Posterior vena cava (tissue), 2 donors: ENCODE data around the gene CREB3L4. TPM values are rescaled to one million over a fixed set of nuclear protein-coding genes. Genes with fewer than 3 reads are reported as not detected.

ENCODE experiments used
- DNase-seq: peaks from one replicate; pipeline ENCODE4 v3.0.0-alpha.2; 2020; ENCODE audit warnings: low spot score
- intact Hi-C, 2 donors: fragments of 100-400 bp; cut with DNase I; formaldehyde crosslinking; loops; one replicate each; pipeline versions ENCODE4 v1.14.1 to v1.14.2; 2022 to 2023
- total RNA-seq, 2 donors: library from RNA; stranded (reverse); fragmentation: NEBNext Ultra II Directional; extraction: Animal tissue kit (Norgen Biotek cat#: 25700); gene quantifications; one replicate each; pipeline ENCODE4 v1.2.1, GENCODE V29; 2021
- donor health status: DM: yes; HTN: yes; CAD: no.
- donor health status: DM: yes; HTN: yes; CAD: no.

Gene CREB3L4
- total RNA-seq, 2 donors from 2014 or later: 3.2 to 5.3 TPM

- intact Hi-C loops: no loop called here
- DNase-seq: no peak
These were observed 33.7 kb upstream of the CREB3L4 start for GRCh38 chr1:153933955-153934354.

DNA sequence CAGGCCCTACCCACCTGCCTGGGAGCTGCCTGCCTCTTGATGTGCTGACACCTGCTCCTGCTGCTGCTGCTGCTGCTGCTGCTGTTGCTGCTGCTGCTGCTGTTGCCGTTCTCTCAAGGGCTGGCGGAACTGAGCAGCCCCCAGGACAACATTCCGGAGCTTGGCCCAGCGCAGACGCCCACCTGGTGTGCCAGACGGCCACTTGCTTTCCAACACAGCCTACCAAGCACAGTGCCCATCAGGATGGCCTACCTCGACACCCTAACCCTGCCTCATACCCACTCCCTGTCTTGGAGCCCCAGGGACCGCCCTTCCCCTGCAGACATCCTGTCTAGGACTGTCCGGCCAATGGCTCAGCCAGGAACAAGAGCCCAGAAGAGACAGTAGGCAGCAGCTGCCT is 33.0 kb upstream of the CREB3L4 start:
- intact Hi-C loops: no loop called here
- DNase-seq: no peak

DNA sequence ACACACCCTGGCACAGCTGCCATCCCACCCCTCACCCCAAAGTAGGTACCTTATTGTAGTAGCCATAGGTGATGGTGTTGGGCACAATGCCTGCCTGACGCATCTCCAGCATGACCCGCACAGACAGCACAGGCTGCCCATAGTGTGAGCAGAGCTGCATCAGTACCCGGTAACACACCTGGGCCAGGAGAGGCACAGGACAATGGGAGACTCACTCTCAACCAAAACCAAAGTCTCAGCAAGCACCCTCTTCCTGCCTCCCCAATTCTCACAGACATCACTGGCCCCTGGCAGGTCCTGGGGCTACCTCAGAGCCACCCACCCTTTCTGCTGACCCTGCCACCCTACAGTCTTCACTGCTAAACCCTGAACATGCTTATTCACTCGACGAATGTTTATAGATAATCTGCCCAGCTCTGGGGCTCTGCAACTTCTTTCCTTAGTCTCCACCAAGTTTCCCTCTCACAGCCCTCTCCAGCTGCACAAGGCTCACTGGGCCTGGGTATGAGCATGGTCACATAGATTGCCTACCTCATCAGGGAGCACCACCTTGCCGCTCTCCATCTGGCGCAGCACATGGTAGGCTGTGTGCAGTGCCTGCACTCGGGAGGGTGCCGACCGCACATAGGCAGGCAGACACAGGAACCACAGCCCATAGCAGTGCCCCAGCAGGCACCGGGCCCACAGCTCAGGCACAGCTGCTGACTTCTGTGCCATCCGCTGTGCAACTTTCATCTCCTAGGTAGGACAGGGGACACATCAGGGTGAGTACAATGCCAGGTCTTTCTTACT is 31.5 kb upstream of the CREB3L4 start:
- intact Hi-C loops: no loop called here
- DNase-seq: peak; percentile 41

DNA sequence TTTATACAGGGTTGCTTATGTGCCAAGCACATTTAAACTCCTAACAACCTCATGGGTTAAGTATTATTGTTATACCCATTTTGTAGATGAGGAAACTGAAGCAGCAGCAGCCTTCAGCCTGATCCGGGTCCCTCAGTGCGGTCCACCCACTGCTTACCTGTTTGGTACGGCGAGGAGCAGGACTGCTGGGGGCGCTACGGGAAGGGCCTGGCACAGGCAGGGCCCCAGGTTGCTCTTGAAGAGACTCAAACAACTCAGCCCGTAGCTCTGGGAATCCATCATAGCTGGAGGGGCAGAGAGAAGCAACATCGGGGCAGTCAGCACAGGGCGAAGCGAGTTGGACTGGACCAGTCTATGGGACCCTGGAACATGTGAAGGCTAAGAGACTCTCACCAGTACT is 30.4 kb upstream of the CREB3L4 start:
- intact Hi-C loops: no loop called here
- peak; percentile 47 for DNase-seq

GRCh38 chr1:153938996-153939395 is 28.7 kb upstream of the CREB3L4 start:
- DNase-seq: peak; percentile 44
- intact Hi-C loops: no loop called here

DNA sequence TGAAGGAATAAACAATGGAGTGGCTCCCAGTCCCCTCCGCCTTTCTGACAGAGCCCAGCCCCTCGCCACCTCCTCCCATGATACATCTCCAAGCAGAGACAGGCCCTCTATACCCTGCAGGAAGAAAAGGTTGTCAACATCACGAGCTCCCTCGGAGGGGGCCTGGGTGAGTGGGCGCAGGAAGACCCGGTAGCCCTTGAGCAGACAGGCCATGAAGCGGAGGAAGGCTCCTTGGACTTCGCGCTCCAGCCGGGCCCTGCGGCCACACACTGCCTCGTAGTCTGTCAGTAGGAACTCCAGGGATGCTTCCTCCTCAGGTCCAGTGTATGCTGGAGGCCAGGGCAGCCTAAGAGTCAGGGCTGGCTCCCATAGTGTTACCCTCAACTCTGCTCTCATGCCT is 28.2 kb upstream of the CREB3L4 start:
- intact Hi-C loops: no loop called here
- DNase-seq: peak; percentile 72

DNA sequence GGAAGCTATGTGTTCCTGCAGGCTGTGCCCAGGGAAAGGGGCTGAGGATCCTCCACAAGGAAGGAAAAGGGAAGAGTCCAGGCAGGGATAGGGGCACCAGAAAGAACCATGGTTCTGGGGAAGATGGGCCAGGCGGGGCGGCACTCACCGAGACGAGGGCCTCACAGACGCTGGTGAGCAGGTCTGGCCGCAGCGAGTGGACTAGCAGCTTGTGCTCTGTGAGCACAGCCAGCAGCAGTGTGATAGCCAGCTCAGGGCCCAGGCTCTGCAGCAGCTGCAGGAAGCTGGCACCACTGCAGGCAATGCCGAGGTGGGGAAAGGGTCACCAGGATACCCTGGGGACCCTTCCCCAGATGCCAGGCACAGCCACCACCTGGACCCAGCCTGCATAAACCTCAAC is 26.9 kb upstream of the CREB3L4 start:
- DNase-seq: peak; percentile 40
- intact Hi-C loops: loop anchor here in 1 of 2 donors (10.0 kb wide), 1 partner anchor 146 kb away; no protein-coding TSS in a partner anchor

GRCh38 chr1:153941826-153942725 is 25.6 kb upstream of the CREB3L4 start:
- intact Hi-C loops: loop anchor here in 1 of 2 donors (10.0 kb wide), 1 partner anchor 147 kb away; no protein-coding TSS in a partner anchor
- peak; percentile 72 for DNase-seq

GRCh38 chr1:153942766-153943549 is 24.7 kb upstream of the CREB3L4 start:
- peak; percentile 68 for DNase-seq
- intact Hi-C loops: loop anchor here in 1 of 2 donors (10.0 kb wide), 1 partner anchor 148 kb away; no protein-coding TSS in a partner anchor

DNA sequence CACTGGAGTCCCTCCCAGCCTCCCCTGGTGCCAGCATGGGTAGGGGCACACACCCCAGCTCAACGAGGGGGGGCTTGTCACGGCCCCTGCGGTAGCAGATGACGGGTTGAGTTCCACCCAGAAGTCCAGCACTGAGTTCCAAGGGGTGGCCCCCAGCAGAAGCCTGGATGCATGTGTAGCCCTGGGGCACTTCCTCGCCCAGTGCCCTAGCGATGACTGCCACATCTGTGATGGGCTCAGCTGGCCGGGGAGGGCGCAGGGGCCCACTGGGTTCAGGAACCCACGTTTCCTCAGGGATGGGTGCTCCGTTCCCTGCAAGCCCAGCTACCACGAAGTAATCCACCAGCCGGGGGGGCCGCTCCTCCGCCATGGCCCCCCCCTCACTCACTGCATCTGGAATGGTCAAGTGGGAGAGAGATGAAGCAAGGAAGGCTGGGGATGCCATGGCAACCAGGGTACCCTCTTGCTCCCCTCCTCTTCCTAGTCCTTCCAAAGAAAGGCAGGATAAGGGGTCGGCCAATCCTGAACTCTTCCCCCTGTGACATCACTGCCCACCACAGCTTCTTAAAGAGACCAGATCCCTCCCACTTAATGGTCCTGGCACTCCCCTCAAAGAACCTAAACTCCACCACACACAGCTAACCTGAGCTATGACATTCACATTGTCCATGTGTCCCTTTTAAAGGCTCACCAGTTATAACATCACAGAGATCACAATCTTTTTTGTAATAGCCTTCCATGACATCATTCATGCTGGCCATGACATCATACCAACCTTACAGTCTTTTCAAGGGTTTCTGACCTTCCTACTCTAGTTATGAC is 23.5 kb upstream of the CREB3L4 start:
- intact Hi-C loops: loop anchor here in 1 of 2 donors (10.0 kb wide), 1 partner anchor 149 kb away; no protein-coding TSS in a partner anchor
- DNase-seq: peak; percentile 85

GRCh38 chr1:153944827-153945117 is 22.9 kb upstream of the CREB3L4 start:
- intact Hi-C loops: loop anchor here in 1 of 2 donors (10.0 kb wide), 1 partner anchor 150 kb away; no protein-coding TSS in a partner anchor

GRCh38 chr1:153945131-153945794 is 22.4 kb upstream of the CREB3L4 start:
- intact Hi-C loops: loop anchor here in 1 of 2 donors (10.0 kb wide), 1 partner anchor 150 kb away; no protein-coding TSS in a partner anchor

More at GRCh38 chr1:153944827-153945117, 22.9 kb upstream of the CREB3L4 start:
- DNase-seq: peak; percentile 70

DNA sequence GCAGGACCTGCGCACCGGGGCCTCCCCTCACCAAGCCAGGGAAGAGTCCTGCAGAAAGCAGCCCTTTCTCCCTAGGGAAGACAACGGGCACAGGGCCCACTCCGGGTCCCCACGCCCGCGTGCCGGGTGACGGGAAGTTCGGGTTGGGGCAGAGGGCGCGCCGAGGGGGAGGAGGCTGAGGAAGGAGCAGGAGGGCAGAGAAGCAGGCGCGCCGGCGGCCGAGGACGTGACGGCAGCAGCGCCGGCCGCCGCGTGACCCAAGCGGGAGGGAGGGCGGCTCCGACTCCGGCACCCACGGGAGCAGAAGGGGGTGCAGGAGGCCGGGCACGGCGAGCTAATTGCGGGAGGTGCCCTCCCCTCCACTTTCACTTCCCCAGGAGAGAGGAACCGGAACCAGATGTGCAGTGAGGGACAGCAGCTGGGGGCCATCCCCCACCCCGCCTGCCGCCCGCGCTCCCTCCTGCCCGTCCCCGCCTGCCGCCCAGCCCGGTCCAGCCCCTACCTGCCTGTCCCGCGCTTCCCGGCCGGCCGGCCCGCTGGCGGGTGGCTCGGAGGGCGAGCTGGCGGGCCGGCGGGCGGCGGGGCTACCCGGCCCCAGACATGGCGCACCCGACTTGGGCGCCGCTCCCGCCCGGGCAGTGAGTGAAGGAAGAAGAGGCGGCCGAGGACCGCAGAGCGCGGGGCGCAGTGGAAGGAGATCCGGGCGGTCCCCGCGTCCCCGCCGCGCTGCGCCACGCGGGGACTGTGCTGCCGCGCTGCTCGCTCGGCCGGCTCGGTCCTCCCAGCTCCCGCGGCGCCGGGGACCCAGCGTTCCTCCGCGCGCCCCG is 21.7 kb upstream of the CREB3L4 start:
- intact Hi-C loops: loop anchor here in 1 of 2 donors (10.0 kb wide), 1 partner anchor 151 kb away; no protein-coding TSS in a partner anchor
- DNase-seq: peak; percentile 97

More at GRCh38 chr1:153945131-153945794, 22.4 kb upstream of the CREB3L4 start:
- peak; percentile 92 for DNase-seq

- intact Hi-C loops: loop anchor here in 1 of 2 donors (10.0 kb wide), 1 partner anchor 152 kb away; no protein-coding TSS in a partner anchor
These were observed 21.0 kb upstream of the CREB3L4 start, which contains the start of gene DENND4B for GRCh38 chr1:153946622-153947241. TSS of gene DENND4B (minus strand) at chr1:153946718. CDS start at chr1:153944374, 2,344 bp downstream.

GRCh38 chr1:153951183-153951582 is 16.5 kb upstream of the CREB3L4 start:
- DNase-seq: no peak
- intact Hi-C loops: no loop called here

More at GRCh38 chr1:153946622-153947241, 21.0 kb upstream of the CREB3L4 start, which contains the start of gene DENND4B:
- DNase-seq: peak; percentile 95

DNA sequence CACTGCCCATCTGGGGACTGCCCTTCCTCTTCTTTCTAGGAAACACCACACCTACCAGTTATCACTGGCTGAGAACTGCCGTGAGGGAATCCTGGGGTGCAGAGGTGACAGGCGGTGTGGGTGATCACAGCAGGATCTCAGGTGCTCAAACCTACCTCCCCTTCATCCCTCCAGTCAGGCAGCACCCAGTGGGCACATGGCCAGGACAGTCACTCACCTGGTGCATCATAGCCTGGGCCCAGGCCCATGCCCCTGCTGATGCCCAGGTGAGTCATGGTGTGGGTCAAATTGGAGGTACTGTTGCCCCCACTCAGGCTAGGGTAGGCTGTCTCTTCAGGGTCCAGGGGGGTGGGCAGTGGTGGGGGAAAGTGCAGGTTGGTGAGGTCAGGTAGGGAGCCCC is 15.9 kb upstream of the CREB3L4 start:
- intact Hi-C loops: no loop called here

More for the DNA sequence above, 15.9 kb upstream of the CREB3L4 start:
- DNase-seq: no peak
